NCI-H1417 treated with DMSO at 0.1 percent for 48 hours (cell line): ENCODE data around the gene EIF2B1.
A peak's percentile ranks its signal among the peaks of the same experiment; 100 is the strongest.

ENCODE experiments used
- DNase-seq: peaks from one replicate; lab custom pipeline; 2025; lab: John Stamatoyannopoulos, UW

The EIF2B1 gene

GRCh38 chr12:123633379-123634141, at the start of gene EIF2B1, which contains the start of gene GTF2H3:
EIF2B1 (minus strand) TSS chr12:123633686; CDS start chr12:123633557, 129 bp downstream.
GTF2H3 (plus strand) TSS chr12:123633829; CDS start chr12:123633860, 31 bp downstream.
- peak; percentile 94 for DNase-seq

GRCh38 chr12:123681605-123682004, 48.1 kb upstream of the EIF2B1 start:
- no peak for DNase-seq

- DNase-seq: no peak
These were observed 45.5 kb upstream of the EIF2B1 start for GRCh38 chr12:123678981-123679380.

- no peak for DNase-seq
These were observed 43.3 kb upstream of the EIF2B1 start for GRCh38 chr12:123676616-123677320.

- DNase-seq: no peak
These were observed 42.0 kb upstream of the EIF2B1 start for GRCh38 chr12:123675436-123675835.

- no peak for DNase-seq
These were observed 38.4 kb upstream of the EIF2B1 start for GRCh38 chr12:123671876-123672275.

GRCh38 chr12:123670882-123671728, 37.6 kb upstream of the EIF2B1 start, which contains the start of gene TCTN2:
TCTN2 (plus strand) TSS chr12:123671113; CDS start chr12:123671241, 128 bp downstream.
- peak; percentile 82 for DNase-seq

GRCh38 chr12:123667771-123668170, 34.3 kb upstream of the EIF2B1 start:
- DNase-seq: no peak

- DNase-seq: no peak
These were observed 26.7 kb upstream of the EIF2B1 start for GRCh38 chr12:123659996-123660727.

GRCh38 chr12:123657211-123657610, 23.7 kb upstream of the EIF2B1 start:
- DNase-seq: no peak

- DNase-seq: no peak
These were observed 22.9 kb upstream of the EIF2B1 start for GRCh38 chr12:123656392-123656791.

GRCh38 chr12:123655420-123655819, 21.9 kb upstream of the EIF2B1 start:
- DNase-seq: no peak

GRCh38 chr12:123654129-123654701, 20.7 kb upstream of the EIF2B1 start:
- no peak for DNase-seq

GRCh38 chr12:123648401-123648800, 14.9 kb upstream of the EIF2B1 start:
- no peak for DNase-seq

- no peak for DNase-seq
These were observed 12.4 kb upstream of the EIF2B1 start for GRCh38 chr12:123645878-123646277.

- DNase-seq: no peak
These were observed 11.9 kb upstream of the EIF2B1 start for GRCh38 chr12:123645380-123645779.

- DNase-seq: no peak
These were observed 10.4 kb upstream of the EIF2B1 start for GRCh38 chr12:123643911-123644310.

GRCh38 chr12:123634142-123634561, 666 bp upstream of the EIF2B1 start:
- DNase-seq: no peak

- no peak for DNase-seq
These were observed 11.6 kb downstream of the EIF2B1 start for GRCh38 chr12:123621619-123622530.

GRCh38 chr12:123621101-123621500, 12.4 kb downstream of the EIF2B1 start:
- no peak for DNase-seq
